Brain microvascular endothelial cell (primary cell): ENCODE results near the gene CIBAR2.

Experiments used
- DNase-seq: peaks from one replicate; pipeline ENCODE4 v3.0.0-alpha.2; 2020
- H3K27ac ChIP-seq: fragments of 250-450 bp; sonication (Bioruptor Pico); 2 replicates; pipeline ENCODE4 v1.5.1; 2020; ENCODE audit warnings: mild to moderate bottlenecking, moderate library complexity
- H3K27me3 ChIP-seq: fragments of 250-450 bp; sonication (Bioruptor Pico); replicated peaks from 2 replicates; pipeline ENCODE4 v1.5.1; 2020; ENCODE audit warnings: mild to moderate bottlenecking
- H3K36me3 ChIP-seq: fragments of 250-450 bp; sonication (Bioruptor Pico); replicated peaks from 2 replicates; pipeline ENCODE4 v1.5.1; 2020; ENCODE audit warnings: mild to moderate bottlenecking
- H3K4me3 ChIP-seq: 2 replicates; pipeline ENCODE4 v1.5.1; 2011; ENCODE audit warnings: low read depth, mild to moderate bottlenecking, control low read depth, low read length, moderate library complexity
- in situ Hi-C: cut with HindIII; loops from 2 replicates; pipeline ENCODE4 v1.10.0; 2017; ENCODE audit warnings: low sequenced_read_pairs, low pct_ligation_motif_present
- TF ChIP-seq, protein P1 (sequence below): IDR thresholded peaks from 2 replicates; pipeline ENCODE4 v1.5.1; 2011; ENCODE audit warnings: low read depth, mild to moderate bottlenecking, moderate library complexity, low read length, control low read depth, inconsistent platforms; ENCODE audit errors: missing control alignments

Gene CIBAR2

GRCh38 chr16:85084841-85085510 is 27.3 kb downstream of the CIBAR2 start:
- TF ChIP-seq, protein P1, sequence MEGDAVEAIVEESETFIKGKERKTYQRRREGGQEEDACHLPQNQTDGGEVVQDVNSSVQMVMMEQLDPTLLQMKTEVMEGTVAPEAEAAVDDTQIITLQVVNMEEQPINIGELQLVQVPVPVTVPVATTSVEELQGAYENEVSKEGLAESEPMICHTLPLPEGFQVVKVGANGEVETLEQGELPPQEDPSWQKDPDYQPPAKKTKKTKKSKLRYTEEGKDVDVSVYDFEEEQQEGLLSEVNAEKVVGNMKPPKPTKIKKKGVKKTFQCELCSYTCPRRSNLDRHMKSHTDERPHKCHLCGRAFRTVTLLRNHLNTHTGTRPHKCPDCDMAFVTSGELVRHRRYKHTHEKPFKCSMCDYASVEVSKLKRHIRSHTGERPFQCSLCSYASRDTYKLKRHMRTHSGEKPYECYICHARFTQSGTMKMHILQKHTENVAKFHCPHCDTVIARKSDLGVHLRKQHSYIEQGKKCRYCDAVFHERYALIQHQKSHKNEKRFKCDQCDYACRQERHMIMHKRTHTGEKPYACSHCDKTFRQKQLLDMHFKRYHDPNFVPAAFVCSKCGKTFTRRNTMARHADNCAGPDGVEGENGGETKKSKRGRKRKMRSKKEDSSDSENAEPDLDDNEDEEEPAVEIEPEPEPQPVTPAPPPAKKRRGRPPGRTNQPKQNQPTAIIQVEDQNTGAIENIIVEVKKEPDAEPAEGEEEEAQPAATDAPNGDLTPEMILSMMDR = no peak
- H3K4me3 ChIP-seq = no peak overlapping the region
- in situ Hi-C loops = no loop called here
- H3K27me3 ChIP-seq = peaks cover 16% of the 10 kb centered on the region
- H3K36me3 ChIP-seq = no peaks in the 10 kb centered on the region
- no peak overlapping the region for H3K27ac ChIP-seq
- no peak for DNase-seq

- DNase-seq = no peak
- TF ChIP-seq, protein P1 = no peak
- H3K27ac ChIP-seq = no peak overlapping the region
- in situ Hi-C loops = no loop called here
- peaks cover 6% of the 10 kb centered on the region for H3K36me3 ChIP-seq
- H3K27me3 ChIP-seq = peaks cover 16% of the 10 kb centered on the region
- H3K4me3 ChIP-seq = no peak overlapping the region
Observed at GRCh38 chr16:85083051-85083639, 29.1 kb downstream of the CIBAR2 start.

DNA sequence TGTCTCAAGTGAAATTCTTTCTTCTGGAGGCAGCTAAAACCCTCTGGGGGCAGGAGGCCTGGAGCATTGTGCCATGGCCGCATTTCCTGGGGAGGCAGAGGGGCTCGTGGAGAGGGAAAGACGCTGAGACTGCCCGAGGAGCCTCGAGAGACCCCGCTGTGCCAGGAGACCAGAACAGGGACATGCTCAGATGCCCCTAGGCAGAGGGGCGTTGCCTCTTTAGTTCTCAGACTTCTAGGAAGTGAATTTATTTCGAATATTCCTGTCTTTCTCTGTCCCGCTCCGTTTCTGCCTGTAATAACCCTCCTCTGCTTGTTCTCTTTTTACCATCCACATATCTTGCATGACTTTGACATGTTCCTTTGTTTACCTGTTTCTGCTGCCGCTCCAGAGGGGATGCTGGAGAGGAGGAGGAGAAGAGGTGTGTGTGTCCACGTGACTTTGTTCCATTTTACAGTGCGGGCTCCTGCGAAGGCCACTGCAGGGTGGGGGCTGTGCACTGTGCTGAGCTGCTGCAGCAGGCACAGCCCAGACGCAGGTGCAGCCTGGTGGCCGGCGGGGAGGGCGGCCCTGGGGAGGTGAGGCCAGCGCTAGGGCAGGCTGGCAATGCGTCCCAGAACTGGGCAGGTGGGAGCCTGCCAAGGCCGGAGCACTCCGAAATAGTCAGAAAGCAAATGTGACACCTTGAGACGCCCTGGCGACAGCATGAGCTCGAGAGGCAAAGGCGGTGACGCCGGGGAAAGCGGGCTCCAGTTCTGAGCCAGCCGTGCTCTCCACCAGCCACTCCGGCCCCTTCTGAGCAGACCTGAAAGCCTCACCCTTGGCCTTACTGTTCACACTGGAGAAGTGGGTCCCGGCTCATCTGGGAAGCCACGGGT is 29.9 kb downstream of the CIBAR2 start:
- TF ChIP-seq, protein P1 = no peak
- DNase-seq = no peak
- peaks cover 16% of the 10 kb centered on the region for H3K27me3 ChIP-seq
- no peak overlapping the region for H3K4me3 ChIP-seq
- H3K27ac ChIP-seq = no peak overlapping the region
- in situ Hi-C loops = no loop called here
- peaks cover 6% of the 10 kb centered on the region for H3K36me3 ChIP-seq

- Histone ChIP-seq H3K36me3 (peaks cover 6% of the 10 kb centered on the region), H3K4me3 (no peak overlapping the region), H3K27ac (no peak overlapping the region), H3K27me3 (peaks cover 16% of the 10 kb centered on the region)
- TF ChIP-seq, protein P1 = no peak
- no peak for DNase-seq
- in situ Hi-C loops = no loop called here
Observed at GRCh38 chr16:85081765-85082164, 30.5 kb downstream of the CIBAR2 start.

- in situ Hi-C loops = no loop called here
- TF ChIP-seq, protein P1 = no peak
- DNase-seq = no peak
- peaks cover 6% of the 10 kb centered on the region for H3K36me3 ChIP-seq
- H3K4me3 ChIP-seq = no peak overlapping the region
- H3K27me3 ChIP-seq = peaks cover 16% of the 10 kb centered on the region
- no peak overlapping the region for H3K27ac ChIP-seq
Observed at GRCh38 chr16:85081038-85081437, 31.2 kb downstream of the CIBAR2 start.
